IMR-90 (cell line): ENCODE results near the gene STUB1. TPM values are rescaled to one million over a fixed set of nuclear protein-coding genes. Genes with fewer than 3 reads are reported as not detected.

Experiments used
- ATAC-seq: fragments of 200-7000 bp; cut with Tn5 transposase; 2 replicates; pipeline ENCODE4 v1.9.1; 2020; ENCODE audit warnings: low read depth, mild to moderate bottlenecking, moderate library complexity
- BruUV-seq: library from RNA; stranded (reverse); fragments of 400-500 nt; replicated peaks from 2 replicates; lab custom pipeline; 2021; lab: Mats Ljungman, UMichigan
- CTCF ChIA-PET: fragments of 300-600 bp; formaldehyde crosslinking; extraction: SDS; loops from one replicate; lab custom pipeline; 2021; ENCODE audit warnings: antibody characterized with exemption; lab: Yijun Ruan, JAX
- POLR2A ChIA-PET: fragments of 300-600 bp; sonication (Branson Sonifier 250); formaldehyde crosslinking; loops from one replicate; lab custom pipeline; 2022; ENCODE audit warnings: antibody characterized with exemption; ENCODE audit not compliant: unreplicated experiment; lab: Charles Lee
- DNase-seq: peaks from one replicate; pipeline ENCODE4 v3.0.0; 2013
- H2AFZ ChIP-seq: replicated peaks from 2 replicates; pipeline ENCODE3; 2013; ENCODE audit warnings: low read length, mild to moderate bottlenecking; ENCODE audit not compliant: poor library complexity
- H2AK5ac ChIP-seq: 2 replicates; pipeline ENCODE4 v1.6.1; 2013; ENCODE audit warnings: low read depth, low read length, inconsistent platforms
- H2AK9ac ChIP-seq: replicated peaks from 2 replicates; pipeline ENCODE3; 2013; ENCODE audit warnings: mild to moderate bottlenecking, low read depth, low read length, moderate library complexity; ENCODE audit not compliant: poor library complexity
- H2BK120ac ChIP-seq: 2 replicates; pipeline ENCODE4 v1.6.1; 2013; ENCODE audit warnings: low read depth, low read length, inconsistent platforms
- H2BK15ac ChIP-seq: 3 replicates; pipeline ENCODE4 v1.6.1; 2013; ENCODE audit warnings: low read depth, low read length, inconsistent platforms
- H2BK20ac ChIP-seq: 2 replicates; pipeline ENCODE4 v1.6.1; 2013; ENCODE audit warnings: low read depth, mild to moderate bottlenecking, inconsistent platforms, low read length, moderate library complexity
- H2BK5ac ChIP-seq: 2 replicates; pipeline ENCODE4 v1.6.1; 2013; ENCODE audit warnings: mild to moderate bottlenecking, low read depth, low read length, inconsistent platforms; ENCODE audit not compliant: poor library complexity, severe bottlenecking
- H3K14ac ChIP-seq: replicated peaks from 2 replicates; pipeline ENCODE4 v1.6.1; 2013; ENCODE audit warnings: low read depth, low read length, inconsistent platforms
- H3K18ac ChIP-seq: 2 replicates; pipeline ENCODE4 v1.6.1; 2013; ENCODE audit warnings: low read depth, low read length, control low read depth
- H3K23ac ChIP-seq: 2 replicates; pipeline ENCODE4 v1.6.1; 2013; ENCODE audit warnings: low read depth, low read length, inconsistent platforms
- H3K27ac ChIP-seq: 2 replicates; pipeline ENCODE4 v1.5.1; 2013; ENCODE audit warnings: mild to moderate bottlenecking, control low read depth, low read length; ENCODE audit not compliant: insufficient read depth
- H3K27me3 ChIP-seq: 2 replicates; pipeline ENCODE4 v1.6.1; 2013; ENCODE audit warnings: low read length; ENCODE audit not compliant: control insufficient read depth, insufficient read depth
- H3K36me3 ChIP-seq: 2 replicates; pipeline ENCODE4 v1.6.1; 2013; ENCODE audit warnings: low read length, mixed read lengths; ENCODE audit not compliant: control insufficient read depth, insufficient read depth
- H3K4ac ChIP-seq: 2 replicates; pipeline ENCODE4 v1.6.1; 2013; ENCODE audit warnings: low read depth, low read length, inconsistent platforms
- H3K4me1 ChIP-seq: 2 replicates; pipeline ENCODE4 v1.6.1; 2013; ENCODE audit warnings: low read length, mixed read lengths; ENCODE audit not compliant: control insufficient read depth, insufficient read depth
- H3K4me2 ChIP-seq: 2 replicates; pipeline ENCODE4 v1.6.1; 2013; ENCODE audit warnings: low read depth, mild to moderate bottlenecking, control low read depth, low read length, moderate library complexity
- H3K4me3 ChIP-seq: 2 replicates; pipeline ENCODE4 v1.5.1; 2013; ENCODE audit warnings: low read depth, mild to moderate bottlenecking, control low read depth, low read length, moderate library complexity; ENCODE audit not compliant: insufficient read depth
- H3K56ac ChIP-seq: 2 replicates; pipeline ENCODE4 v1.6.1; 2013; ENCODE audit warnings: low read length, inconsistent platforms; ENCODE audit not compliant: insufficient read depth; ENCODE audit errors: extremely low read depth
- H3K79me1 ChIP-seq, 2 experiments: 2 replicates each; pipeline ENCODE4 v1.6.1; 2013; ENCODE audit warnings: low read length in 2 of 2, inconsistent platforms in 1 of 2, low read depth in 1 of 2
- H3K9ac ChIP-seq: 2 replicates; pipeline ENCODE4 v1.6.1; 2013; ENCODE audit warnings: low read depth, low read length, control low read depth
- H3K9me1 ChIP-seq: 2 replicates; pipeline ENCODE4 v1.6.1; 2013; ENCODE audit warnings: low read length, inconsistent platforms; ENCODE audit not compliant: insufficient read depth
- H3K9me3 ChIP-seq: 2 replicates; pipeline ENCODE4 v1.6.1; 2013; ENCODE audit warnings: low read length; ENCODE audit not compliant: control insufficient read depth, insufficient read depth
- H4K20me1 ChIP-seq: 2 replicates; pipeline ENCODE4 v1.6.1; 2013; ENCODE audit warnings: low read length, inconsistent platforms; ENCODE audit not compliant: insufficient read depth
- H4K5ac ChIP-seq: 2 replicates; pipeline ENCODE4 v1.6.1; 2013; ENCODE audit warnings: mild to moderate bottlenecking, low read depth, low read length, control low read depth
- H4K8ac ChIP-seq, 2 experiments: 2 replicates each; pipeline ENCODE4 v1.6.1; 2013; ENCODE audit warnings: low read depth in 2 of 2, low read length in 2 of 2, control low read depth in 1 of 2, inconsistent platforms in 1 of 2
- H4K91ac ChIP-seq: 2 replicates; pipeline ENCODE4 v1.6.1; 2013; ENCODE audit warnings: low read depth, low read length, inconsistent platforms; ENCODE audit not compliant: insufficient read depth
- BHLHE40 ChIP-seq: fragments of 150-350 bp; IDR thresholded peaks from 2 replicates; pipeline ENCODE4 v1.6.1; 2016; ENCODE audit warnings: mild to moderate bottlenecking, low read depth, low read length
- FOS ChIP-seq: fragments of 150-350 bp; IDR thresholded peaks from 2 replicates; pipeline ENCODE4 v1.6.1; 2016; ENCODE audit warnings: low read depth, low read length
- MAZ ChIP-seq: IDR thresholded peaks from 2 replicates; pipeline ENCODE4 v1.6.1; 2012; ENCODE audit warnings: low read depth, mild to moderate bottlenecking, low read length, improper control_type of control experiment, moderate library complexity, borderline replicate concordance
- RAD21 ChIP-seq: IDR thresholded peaks from 2 replicates; pipeline ENCODE4 v1.6.1; 2012; ENCODE audit warnings: low read length, improper control_type of control experiment
- WGBS, 2 experiments: methylation state at CpG; one replicate each; pipeline versions ENCODE4 v1.1.5 to v1.1.7; 2013; ENCODE audit warnings: missing lambda C conversion rate in 2 of 2; ENCODE audit not compliant: insufficient read length in 1 of 2; ENCODE audit errors: extremely low coverage in 2 of 2; 5-methylcytosine and 5-hydroxymethylcytosine counted together
- dilution Hi-C: fragments of 300-500 bp; cut with HindIII; formaldehyde crosslinking; loops from one replicate; pipeline ENCODE4 v1.14.3; 2018; ENCODE audit warnings: low sequenced_read_pairs; ENCODE audit not compliant: unreplicated experiment
- in situ Hi-C: fragments of 300-500 bp; cut with MboI; formaldehyde crosslinking; loops from 3 replicates; pipeline ENCODE4 v1.14.3; 2019; ENCODE audit warnings: low sequenced_read_pairs, inconsistent platforms, mixed read lengths
- intact Hi-C: fragments of 100-400 bp; cut with micrococcal nuclease; formaldehyde crosslinking; loops from 2 replicates; pipeline ENCODE4 v1.10.0; 2022
- polyA plus RNA-seq, 3 experiments: library from polyadenylated mRNA; depleted of rRNA; stranded (reverse); fragments of >200 nt; gene quantifications; 2 replicates each; pipeline ENCODE4 v1.2.3, GENCODE V29; 2012; ENCODE audit warnings: low replicate concordance in 1 of 3
- total RNA-seq: library from RNA; depleted of rRNA; stranded (reverse); fragments of >200 nt; gene quantifications from 2 replicates; pipeline ENCODE4 v1.2.3, GENCODE V29; 2012
- TF ChIP-seq, protein P1 (sequence below): fragments of 150-350 bp; IDR thresholded peaks from 2 replicates; pipeline ENCODE4 v1.6.1; 2016; ENCODE audit warnings: low read depth, mild to moderate bottlenecking, low read length, moderate library complexity, borderline replicate concordance

STUB1 gene
- total and polyA plus RNA-seq, 2 of the 4 experiments (the other 2 are of a cell fraction) = 183 to 186 TPM

DNA sequence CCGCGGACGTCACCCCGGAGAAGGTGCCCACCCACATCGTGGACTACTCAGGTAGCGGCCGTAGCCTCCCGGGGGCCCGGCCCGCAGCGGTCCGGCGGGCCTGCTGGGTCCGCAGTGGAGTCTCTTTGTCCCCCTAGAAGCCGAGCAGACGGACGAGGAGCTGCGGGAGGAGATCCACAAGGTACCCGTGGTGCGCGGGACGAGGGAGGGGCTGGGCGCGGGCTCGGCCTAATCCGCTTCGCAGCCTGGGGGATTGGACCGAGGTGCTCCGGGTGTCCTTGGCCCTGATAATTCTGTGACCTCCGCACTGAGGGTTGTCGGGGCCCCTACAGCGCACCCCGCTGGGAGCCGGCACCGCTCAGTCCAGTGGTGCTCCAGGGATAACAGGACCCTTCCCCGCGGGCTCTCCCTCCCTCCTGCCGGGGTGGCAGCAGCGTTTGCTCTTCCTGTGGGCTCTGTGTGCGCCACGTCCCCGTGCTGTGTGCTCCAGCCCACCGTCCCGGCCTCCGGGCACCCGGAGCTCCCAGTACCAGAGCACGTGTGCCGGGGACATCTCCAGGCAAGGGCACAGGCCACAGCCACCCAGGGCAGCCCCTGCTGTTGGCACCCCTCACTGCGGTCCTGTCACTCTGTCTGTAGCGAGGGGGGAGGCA lies 11.6 kb upstream of the STUB1 start:
- H3K4me1 ChIP-seq = peaks cover 6% of the 10 kb centered on the region
- no peak overlapping the region for H2BK20ac ChIP-seq
- ChIA-PET POLR2A (no interaction called here), CTCF (no interaction called here)
- peaks cover 41% of the 10 kb centered on the region for H3K36me3 ChIP-seq
- H4K5ac ChIP-seq = no peak overlapping the region
- peak overlapping the region; percentile 56 for H2BK5ac ChIP-seq
- dilution Hi-C loops (no loop called here), intact Hi-C loops (no loop called here), in situ Hi-C loops (no loop called here)
- peaks cover 6% of the 10 kb centered on the region for H3K9me1 ChIP-seq
- H3K4ac ChIP-seq = peak overlapping the region; percentile 87
- H3K4me2 ChIP-seq = peak overlapping the region; percentile 93
- H4K20me1 ChIP-seq = peaks cover 13% of the 10 kb centered on the region
- H3K79me1 ChIP-seq = peaks cover 0 to 28% of the 10 kb centered on the region in 2 experiments; a peak in 1 of 4 replicates
- peak overlapping the region in 1 of 2 experiments; percentile 66; a peak in 2 of 4 replicates for H4K8ac ChIP-seq
- peak overlapping the region; percentile 38; the same call in 1 of the 2 replicates for H3K23ac ChIP-seq
- TF ChIP-seq RAD21 (no peak), FOS (no peak), MAZ (peak; percentile 21; the same call in 1 of the 2 replicates), BHLHE40 (no peak)
- TF ChIP-seq, protein P1, sequence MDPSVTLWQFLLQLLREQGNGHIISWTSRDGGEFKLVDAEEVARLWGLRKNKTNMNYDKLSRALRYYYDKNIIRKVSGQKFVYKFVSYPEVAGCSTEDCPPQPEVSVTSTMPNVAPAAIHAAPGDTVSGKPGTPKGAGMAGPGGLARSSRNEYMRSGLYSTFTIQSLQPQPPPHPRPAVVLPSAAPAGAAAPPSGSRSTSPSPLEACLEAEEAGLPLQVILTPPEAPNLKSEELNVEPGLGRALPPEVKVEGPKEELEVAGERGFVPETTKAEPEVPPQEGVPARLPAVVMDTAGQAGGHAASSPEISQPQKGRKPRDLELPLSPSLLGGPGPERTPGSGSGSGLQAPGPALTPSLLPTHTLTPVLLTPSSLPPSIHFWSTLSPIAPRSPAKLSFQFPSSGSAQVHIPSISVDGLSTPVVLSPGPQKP = no peak
- H3K4me3 ChIP-seq = peak overlapping the region; percentile 68
- DNase-seq (no peak), ATAC-seq (peak; percentile 19)
- H2BK120ac ChIP-seq = no peak overlapping the region
- no peaks in the 10 kb centered on the region for H3K27me3 ChIP-seq
- H3K18ac ChIP-seq = no peak overlapping the region
- H2AFZ ChIP-seq = peak overlapping the region; percentile 97
- H2AK5ac ChIP-seq = peak overlapping the region; percentile 81
- H3K14ac ChIP-seq = peak overlapping the region; percentile 71; the same call in 1 of the 2 replicates
- 14% methylated on average over 28 of the region's 50 CpGs; no CpG with 5 or more reads in 1 of the 2 experiments for WGBS, 2 experiments
- no TSS peak for BruUV-seq
- H3K56ac ChIP-seq = no peak overlapping the region
- H3K9ac ChIP-seq = peak overlapping the region; percentile 76
- H3K27ac ChIP-seq = peak overlapping the region; percentile 69
- no peaks in the 10 kb centered on the region for H3K9me3 ChIP-seq
- peak overlapping the region; percentile 71; the same call in 1 of the 2 replicates for H4K91ac ChIP-seq
- H2BK15ac ChIP-seq = no peak overlapping the region
- peak overlapping the region; percentile 100 for H2AK9ac ChIP-seq
